ENCODE results near the gene FAM168A. TPM values are rescaled to one million over a fixed set of nuclear protein-coding genes. Genes with fewer than 3 reads are reported as not detected.

Gene FAM168A
- polyA plus RNA-seq, 2 of the 4 experiments (the other 2 are of a cell fraction), result 15.3 to 19.2 TPM

DNA sequence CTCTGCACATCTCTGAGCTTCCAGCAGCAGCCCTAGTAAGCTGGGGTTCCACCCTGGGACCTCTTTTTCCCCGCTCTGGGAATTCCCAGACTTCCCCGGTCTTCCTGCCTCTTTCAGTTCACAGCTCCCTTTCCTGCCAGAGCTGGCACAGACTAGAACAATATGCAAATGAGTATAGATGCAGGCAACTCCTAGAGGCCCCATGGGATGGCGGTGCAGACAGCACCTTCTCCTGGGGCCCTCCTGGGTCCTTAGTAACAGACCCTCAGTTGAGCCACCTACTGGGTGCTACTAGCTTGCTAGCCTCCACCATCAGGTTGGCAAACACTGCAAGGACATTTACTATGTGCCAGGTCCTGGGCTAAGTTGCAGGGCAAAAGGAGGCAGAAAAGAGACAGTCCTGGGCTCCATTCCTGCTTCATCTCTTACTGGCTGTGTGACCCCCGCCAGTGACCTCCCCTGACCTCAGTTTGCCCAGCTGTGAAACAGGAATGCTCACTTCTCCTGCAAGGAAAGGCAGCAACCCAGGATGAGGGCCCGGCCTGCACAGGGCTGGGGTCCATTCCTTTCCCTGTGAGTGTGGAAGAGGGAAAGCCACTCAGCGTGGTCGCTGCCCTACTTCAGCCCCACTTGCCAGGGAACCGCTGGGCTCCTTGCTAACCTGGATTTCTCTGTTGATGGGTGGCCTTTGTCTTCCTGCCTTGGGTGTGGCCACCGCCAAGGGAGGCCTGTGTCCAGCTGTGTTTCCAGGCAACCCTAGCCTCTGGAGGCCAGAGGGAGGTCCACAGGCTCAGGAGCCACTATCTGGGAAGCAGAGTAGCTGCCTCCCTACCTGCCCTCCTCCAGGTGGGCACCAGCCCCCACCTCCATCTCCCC is 214.4 kb downstream of the FAM168A start:
- FAIRE-seq (no peak), ATAC-seq (peak; percentile 20 to 34; a peak in 4 of 6 replicates), DNase-seq (ENCODE audit: low read depth in 1 of 2, low spot score in 1 of 2) (no peak)
- Histone ChIP-seq H3K4me3 (no peak overlapping the region), H3K4me2 (peak overlapping the region; percentile 12), H3K4me1 (peaks cover 63% of the 10 kb centered on the region), H3K27ac (peak overlapping the region in 1 of 2 experiments; percentile 80; a peak in 2 of 6 replicates), H3K9me3 (no peaks in the 10 kb centered on the region)
- POLR2A ChIA-PET, result no interaction called here
- no peak for TF ChIP-seq ZSCAN20 (CRISPR knock-in tag; IDR thresholded peaks at IDR 0.05)
- TF ChIP-seq, protein P1, sequence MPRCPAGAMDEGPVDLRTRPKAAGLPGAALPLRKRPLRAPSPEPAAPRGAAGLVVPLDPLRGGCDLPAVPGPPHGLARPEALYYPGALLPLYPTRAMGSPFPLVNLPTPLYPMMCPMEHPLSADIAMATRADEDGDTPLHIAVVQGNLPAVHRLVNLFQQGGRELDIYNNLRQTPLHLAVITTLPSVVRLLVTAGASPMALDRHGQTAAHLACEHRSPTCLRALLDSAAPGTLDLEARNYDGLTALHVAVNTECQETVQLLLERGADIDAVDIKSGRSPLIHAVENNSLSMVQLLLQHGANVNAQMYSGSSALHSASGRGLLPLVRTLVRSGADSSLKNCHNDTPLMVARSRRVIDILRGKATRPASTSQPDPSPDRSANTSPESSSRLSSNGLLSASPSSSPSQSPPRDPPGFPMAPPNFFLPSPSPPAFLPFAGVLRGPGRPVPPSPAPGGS (IDR thresholded peaks at IDR 0.05), result no peak
- no peak for TF ChIP-seq HOXB13 (CRISPR knock-in tag; IDR thresholded peaks at IDR 0.05; ENCODE audit: low read depth)
- TF ChIP-seq, protein P2, sequence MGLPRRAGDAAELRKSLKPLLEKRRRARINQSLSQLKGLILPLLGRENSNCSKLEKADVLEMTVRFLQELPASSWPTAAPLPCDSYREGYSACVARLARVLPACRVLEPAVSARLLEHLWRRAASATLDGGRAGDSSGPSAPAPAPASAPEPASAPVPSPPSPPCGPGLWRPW (IDR thresholded peaks at IDR 0.05), result no peak
- TF ChIP-seq EHF (CRISPR knock-in tag; IDR thresholded peaks at IDR 0.05), result no peak
- no peak for TF ChIP-seq HEYL (CRISPR knock-in tag; IDR thresholded peaks at IDR 0.05)
- no peak for TF ChIP-seq NPAS2 (CRISPR knock-in tag; IDR thresholded peaks at IDR 0.05; ENCODE audit: borderline replicate concordance)
- TF ChIP-seq PHF8 (IDR thresholded peaks at IDR 0.05; ENCODE audit: borderline replicate concordance, low read depth), result no peak
- no peak for TF ChIP-seq MYC (IDR thresholded peaks at IDR 0.05; ENCODE audit: borderline replicate concordance, low read length)
- TF ChIP-seq HOXA7 (CRISPR knock-in tag; IDR thresholded peaks at IDR 0.05), result no peak
- no peak for TF ChIP-seq FOXS1 (CRISPR knock-in tag; IDR thresholded peaks at IDR 0.05)
- WGBS (ENCODE audit: missing lambda C conversion rate), result 69% methylated on average over 8 of the region's 9 CpGs
- CTCF ChIA-PET, result interaction anchor here (0.6 to 39.3 kb wide), 8 partner anchors 9 to 278 kb away, joined by 3 to 667 read pairs (median 7); partner anchors contain the start of gene RELT

DNA sequence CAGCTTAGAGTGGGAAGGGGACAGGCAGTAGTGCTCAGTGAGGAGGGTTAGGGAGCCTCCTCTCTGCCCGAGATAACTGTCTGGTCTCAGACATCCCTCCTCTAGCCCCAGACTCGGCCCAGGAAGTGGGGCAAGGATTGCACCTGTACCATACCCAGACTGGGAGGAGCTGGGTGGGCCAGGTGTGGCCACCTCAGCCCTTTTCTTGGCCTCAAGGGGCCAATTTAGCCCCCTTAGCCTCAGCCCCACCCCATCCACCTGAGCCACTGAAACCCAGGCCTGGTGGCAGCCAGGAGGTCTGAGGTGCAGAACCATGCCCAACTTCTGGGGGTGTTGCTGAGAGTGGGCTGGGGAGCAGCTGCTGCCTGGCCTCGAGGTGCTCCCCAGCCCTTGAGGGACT is 215.2 kb downstream of the FAM168A start:
- ATAC-seq (no peak), FAIRE-seq (no peak), DNase-seq (ENCODE audit: low read depth in 1 of 2, low spot score in 1 of 2) (no peak)
- H3K4me1 ChIP-seq, result peaks cover 60% of the 10 kb centered on the region
- no peak overlapping the region for H3K4me2 ChIP-seq
- CTCF ChIA-PET, result interaction anchor here (0.6 to 39.3 kb wide), 6 partner anchors 10 to 278 kb away, joined by 3 to 667 read pairs (median 15); partner anchors contain the start of gene RELT
- no peak for TF ChIP-seq CBX8 (IDR thresholded peaks at IDR 0.05)
- H3K4me3 ChIP-seq, result no peak overlapping the region
- 83% methylated on average over 3 of the region's 3 CpGs for WGBS (ENCODE audit: missing lambda C conversion rate)
- H3K27ac ChIP-seq, result peak overlapping the region in 1 of 2 experiments; percentile 80; a peak in 1 of 6 replicates
- POLR2A ChIA-PET, result no interaction called here
- no peaks in the 10 kb centered on the region for H3K9me3 ChIP-seq

DNA sequence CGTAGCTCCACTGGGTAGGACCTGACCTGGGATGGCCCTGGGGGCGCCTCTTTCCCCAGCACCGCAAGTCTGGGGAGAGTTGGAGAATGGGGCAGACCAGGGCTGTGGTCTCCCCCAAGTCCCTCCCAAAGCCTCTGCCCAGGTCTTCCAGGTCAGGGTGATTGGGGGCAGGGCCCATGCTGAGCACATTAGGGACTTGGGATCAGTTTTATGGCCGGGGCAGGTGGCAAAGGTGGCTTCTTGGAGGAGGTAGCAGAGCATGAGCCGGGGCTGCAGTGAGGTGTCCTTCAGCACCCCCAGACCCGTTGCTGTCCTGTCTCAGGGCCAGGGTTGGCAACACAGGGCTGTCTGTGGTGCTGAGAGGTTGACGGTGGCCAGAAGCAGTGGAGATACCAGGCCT is 215.7 kb downstream of the FAM168A start:
- 98% methylated on average over 4 of the region's 7 CpGs for WGBS (ENCODE audit: missing lambda C conversion rate)
- TF ChIP-seq, protein P2 (IDR thresholded peaks at IDR 0.05), result no peak
- no peak for TF ChIP-seq CBX8 (IDR thresholded peaks at IDR 0.05)
- no peak for TF ChIP-seq CEBPB (IDR thresholded peaks at IDR 0.05)
- TF ChIP-seq EHF (CRISPR knock-in tag; IDR thresholded peaks at IDR 0.05), result no peak
- TF ChIP-seq GATA3 (IDR thresholded peaks at IDR 0.05; ENCODE audit: borderline replicate concordance), result no peak
- TF ChIP-seq POLR2AphosphoS2 (conservative IDR thresholded peaks at IDR 0.05; ENCODE audit: low read length), result no peak
- TF ChIP-seq BHLHE40 (IDR thresholded peaks at IDR 0.05; ENCODE audit: low read depth, low read length), result no peak
- Histone ChIP-seq H3K9me3 (no peaks in the 10 kb centered on the region), H3K4me1 (peaks cover 60% of the 10 kb centered on the region), H3K27ac (no peak overlapping the region), H3K4me3 (no peak overlapping the region), H3K4me2 (no peak overlapping the region)
- no peak for DNase-seq (ENCODE audit: low read depth in 1 of 2, low spot score in 1 of 2)
- CTCF ChIA-PET, result interaction anchor here (2.7 to 39.3 kb wide), 3 partner anchors 11 to 279 kb away, joined by 10 to 667 read pairs (median 667); partner anchors contain the start of gene RELT
- no peak for FAIRE-seq
- ATAC-seq, result no peak
- POLR2A ChIA-PET, result no interaction called here

DNA sequence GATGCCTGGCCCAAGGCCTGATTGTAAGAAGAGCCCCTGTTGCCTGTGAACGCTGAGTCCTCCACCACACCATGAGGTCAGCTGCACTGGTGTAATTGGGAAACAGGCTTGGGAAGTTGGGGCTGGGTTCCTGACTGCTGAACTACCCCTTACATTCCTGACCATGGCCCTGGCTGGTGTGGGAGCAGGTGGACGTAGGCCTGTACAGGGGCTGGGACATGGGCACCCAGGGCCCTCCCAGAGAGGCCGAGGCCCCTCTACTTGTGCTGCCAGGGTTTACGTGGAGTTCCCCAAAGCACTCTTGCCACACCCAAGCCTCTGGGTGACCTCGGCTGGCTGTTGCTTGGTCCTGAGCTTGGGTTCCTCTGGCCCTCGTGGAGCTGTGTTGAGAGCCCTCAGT is 216.3 kb downstream of the FAM168A start:
- WGBS (ENCODE audit: missing lambda C conversion rate), result 71% methylated on average over 5 of the region's 6 CpGs
- DNase-seq (ENCODE audit: low read depth in 1 of 2, low spot score in 1 of 2), result no peak
- POLR2A ChIA-PET, result no interaction called here
- Histone ChIP-seq H3K4me2 (no peak overlapping the region), H3K4me3 (no peak overlapping the region), H3K4me1 (peaks cover 56% of the 10 kb centered on the region), H3K9me3 (no peaks in the 10 kb centered on the region), H3K27ac (no peak overlapping the region)
- no peak for FAIRE-seq
- ATAC-seq, result no peak
- CTCF ChIA-PET, result interaction anchor here (24.4 to 39.3 kb wide), 2 partner anchors 11 to 15 kb away, joined by 667 read pairs; partner anchors contain the start of gene RELT
- TF ChIP-seq NPAS2 (CRISPR knock-in tag; IDR thresholded peaks at IDR 0.05; ENCODE audit: borderline replicate concordance), result no peak
- no peak for TF ChIP-seq SREBF2 (IDR thresholded peaks at IDR 0.05)
- no peak for TF ChIP-seq ESRRA (IDR thresholded peaks at IDR 0.05; ENCODE audit: borderline replicate concordance, low read length)
- TF ChIP-seq POLR2A (IDR thresholded peaks at IDR 0.05; ENCODE audit: low read length), result no peak
- no peak for TF ChIP-seq FOSL2 (IDR thresholded peaks at IDR 0.05)
- TF ChIP-seq FOSL2 (CRISPR knock-in tag; IDR thresholded peaks at IDR 0.05), result no peak
- TF ChIP-seq CBX2 (IDR thresholded peaks at IDR 0.05; ENCODE audit: borderline replicate concordance, low read depth), result no peak
- no peak for TF ChIP-seq RFX5 (IDR thresholded peaks at IDR 0.05)
- TF ChIP-seq HEYL (CRISPR knock-in tag; IDR thresholded peaks at IDR 0.05), result no peak
- TF ChIP-seq CHD4 (IDR thresholded peaks at IDR 0.05; ENCODE audit: borderline replicate concordance), result no peak
- no peak for TF ChIP-seq MAZ (IDR thresholded peaks at IDR 0.05; ENCODE audit: borderline replicate concordance, low read depth, low read length)

All from A549 (cell line).